Activated CD4-positive, alpha-beta memory T cell treated with anti-CD3 and anti-CD28 coated beads, Interleukin-2, amount 10 ng/mL, durations not matched to agents 7 days and 5 days (primary cell): ENCODE measurements around the gene EPOP. TPM values are rescaled to one million over a fixed set of nuclear protein-coding genes. Genes with fewer than 3 reads are reported as not detected.

Source experiments
- CTCF ChIA-PET: fragments of 350-600 bp; sonication (Branson Sonifier 250); formaldehyde crosslinking; loops from one replicate; lab custom pipeline; 2021; ENCODE audit warnings: antibody characterized with exemption, inconsistent platforms; lab: Charles Lee
- POLR2A ChIA-PET: fragments of 350-600 bp; sonication (Branson Sonifier 250); formaldehyde crosslinking; loops from one replicate; lab custom pipeline; 2021; ENCODE audit warnings: antibody characterized with exemption; lab: Charles Lee
- DNase-seq: peaks from one replicate; pipeline ENCODE4 v3.0.0-alpha.2; 2020
- H3K27ac Mint-ChIP-seq: one replicate; pipeline ENCODE4 v1.8.0; 2021; ENCODE audit warnings: mild to moderate bottlenecking, mixed read lengths
- H3K27me3 Mint-ChIP-seq: one replicate; pipeline ENCODE4 v1.8.0; 2021; ENCODE audit warnings: mixed read lengths
- H3K36me3 Mint-ChIP-seq: one replicate; pipeline ENCODE4 v1.8.0; 2021; ENCODE audit warnings: low read depth, mixed read lengths
- H3K4me1 Mint-ChIP-seq: one replicate; pipeline ENCODE4 v1.8.0; 2021; ENCODE audit warnings: mixed read lengths
- H3K4me3 Mint-ChIP-seq: one replicate; pipeline ENCODE4 v1.8.0; 2021; ENCODE audit warnings: mild to moderate bottlenecking, mixed read lengths
- H3K9me3 Mint-ChIP-seq: one replicate; pipeline ENCODE4 v1.8.0; 2021; ENCODE audit warnings: mixed read lengths
- total RNA-seq, 2 experiments: library from RNA; stranded (reverse); gene quantifications; one replicate each; pipeline ENCODE4 v1.2.3, GENCODE V29; 2021

EPOP gene
- total RNA-seq, 2 experiments from 2014 or later: 10.2 to 10.3 TPM

GRCh38 chr17:38669520-38669919, 5.2 kb downstream of the EPOP start:
- CTCF ChIA-PET: interaction anchor here (1.0 to 11.6 kb wide), 3 partner anchors 8 to 114 kb away, joined by 3 to 217 read pairs (median 4); no protein-coding TSS in a partner anchor
- H3K36me3 Mint-ChIP-seq: no peaks in the 10 kb centered on the region
- H3K9me3 Mint-ChIP-seq: no peaks in the 10 kb centered on the region
- POLR2A ChIA-PET: interaction anchor here (1.6 kb wide), 1 partner anchor 65 kb away, joined by 4 read pairs; no protein-coding TSS in a partner anchor
- no peak overlapping the region for H3K27ac Mint-ChIP-seq
- no peak overlapping the region for H3K4me3 Mint-ChIP-seq
- H3K4me1 Mint-ChIP-seq: peaks cover 18% of the 10 kb centered on the region
- peaks cover 60% of the 10 kb centered on the region for H3K27me3 Mint-ChIP-seq
- DNase-seq: no peak

- H3K27ac Mint-ChIP-seq: no peak overlapping the region
- no peak overlapping the region for H3K4me3 Mint-ChIP-seq
- no peaks in the 10 kb centered on the region for H3K36me3 Mint-ChIP-seq
- ChIA-PET POLR2A (interaction anchor here (0.9 to 1.3 kb wide), 5 partner anchors 14 to 158 kb away, joined by 3 to 5 read pairs (median 3); no protein-coding TSS in a partner anchor), CTCF (interaction anchor here (0.6 to 11.6 kb wide), 21 partner anchors 9 to 817 kb away, joined by 3 to 217 read pairs (median 5); partner anchors contain the start of gene SRCIN1)
- no peak for DNase-seq
- H3K4me1 Mint-ChIP-seq: peaks cover 14% of the 10 kb centered on the region
- H3K9me3 Mint-ChIP-seq: no peaks in the 10 kb centered on the region
- peaks cover 64% of the 10 kb centered on the region for H3K27me3 Mint-ChIP-seq
Observed at GRCh38 chr17:38667787-38668122, 7.0 kb downstream of the EPOP start.

- Mint-ChIP-seq H3K4me1 (peaks cover 10% of the 10 kb centered on the region), H3K36me3 (no peaks in the 10 kb centered on the region), H3K9me3 (no peaks in the 10 kb centered on the region), H3K4me3 (no peak overlapping the region), H3K27ac (no peak overlapping the region), H3K27me3 (peaks cover 64% of the 10 kb centered on the region)
- ChIA-PET CTCF (interaction anchor here (0.6 to 11.6 kb wide), 25 partner anchors 9 to 818 kb away, joined by 3 to 217 read pairs (median 5); partner anchors contain the start of gene SRCIN1), POLR2A (interaction anchor here (0.9 to 1.3 kb wide), 5 partner anchors 13 to 158 kb away, joined by 3 to 5 read pairs (median 3); no protein-coding TSS in a partner anchor)
- DNase-seq: peak; percentile 64
Observed at GRCh38 chr17:38667099-38667786, 7.5 kb downstream of the EPOP start.

GRCh38 chr17:38663964-38664644, 10.7 kb downstream of the EPOP start:
- Mint-ChIP-seq H3K4me1 (no peaks in the 10 kb centered on the region), H3K36me3 (no peaks in the 10 kb centered on the region)

GRCh38 chr17:38663125-38663751, 11.5 kb downstream of the EPOP start:
- H3K4me1 Mint-ChIP-seq: no peaks in the 10 kb centered on the region
- H3K27ac Mint-ChIP-seq: no peak overlapping the region
- H3K4me3 Mint-ChIP-seq: no peak overlapping the region
- POLR2A ChIA-PET: interaction anchor here (0.6 to 0.8 kb wide), 2 partner anchors 105 to 209 kb away, joined by 3 read pairs; no protein-coding TSS in a partner anchor
- DNase-seq: peak; percentile 53
- no peaks in the 10 kb centered on the region for H3K9me3 Mint-ChIP-seq
- H3K36me3 Mint-ChIP-seq: no peaks in the 10 kb centered on the region
- peaks cover 35% of the 10 kb centered on the region for H3K27me3 Mint-ChIP-seq
- CTCF ChIA-PET: interaction anchor here (0.7 to 11.6 kb wide), 14 partner anchors 12 to 873 kb away, joined by 3 to 217 read pairs (median 4); no protein-coding TSS in a partner anchor

More at GRCh38 chr17:38663964-38664644, 10.7 kb downstream of the EPOP start:
- H3K4me3 Mint-ChIP-seq: no peak overlapping the region
- no peaks in the 10 kb centered on the region for H3K9me3 Mint-ChIP-seq
- ChIA-PET CTCF (interaction anchor here (0.7 to 11.6 kb wide), 9 partner anchors 13 to 874 kb away, joined by 3 to 217 read pairs (median 4); no protein-coding TSS in a partner anchor), POLR2A (interaction anchor here (0.6 kb wide), 1 partner anchor 208 kb away, joined by 3 read pairs; no protein-coding TSS in a partner anchor)
- no peak for DNase-seq
- peaks cover 39% of the 10 kb centered on the region for H3K27me3 Mint-ChIP-seq
- H3K27ac Mint-ChIP-seq: no peak overlapping the region

GRCh38 chr17:38660097-38661025, 14.4 kb downstream of the EPOP start:
- no peak for DNase-seq
- H3K27me3 Mint-ChIP-seq: peaks cover 28% of the 10 kb centered on the region
- ChIA-PET CTCF (interaction anchor here (0.7 kb wide), 1 partner anchor 102 kb away, joined by 3 read pairs; no protein-coding TSS in a partner anchor), POLR2A (no interaction called here)
- H3K27ac Mint-ChIP-seq: no peak overlapping the region
- no peaks in the 10 kb centered on the region for H3K4me1 Mint-ChIP-seq
- no peaks in the 10 kb centered on the region for H3K36me3 Mint-ChIP-seq
- no peak overlapping the region for H3K4me3 Mint-ChIP-seq
- H3K9me3 Mint-ChIP-seq: no peaks in the 10 kb centered on the region

- peaks cover 4% of the 10 kb centered on the region for H3K4me1 Mint-ChIP-seq
Observed at GRCh38 chr17:38659415-38659814, 15.3 kb downstream of the EPOP start.

GRCh38 chr17:38658741-38659345, 15.9 kb downstream of the EPOP start:
- CTCF ChIA-PET: no interaction called here
- POLR2A ChIA-PET: no interaction called here
- H3K27ac Mint-ChIP-seq: no peak overlapping the region

More at GRCh38 chr17:38659415-38659814, 15.3 kb downstream of the EPOP start:
- ChIA-PET CTCF (no interaction called here), POLR2A (no interaction called here)
- DNase-seq: no peak
- Mint-ChIP-seq H3K9me3 (no peaks in the 10 kb centered on the region), H3K27me3 (peaks cover 29% of the 10 kb centered on the region), H3K4me3 (no peak overlapping the region), H3K27ac (no peak overlapping the region), H3K36me3 (no peaks in the 10 kb centered on the region)

GRCh38 chr17:38657824-38658740, 16.7 kb downstream of the EPOP start:
- CTCF ChIA-PET: no interaction called here
- H3K4me3 Mint-ChIP-seq: no peak overlapping the region
- H3K4me1 Mint-ChIP-seq: peaks cover 4% of the 10 kb centered on the region
- DNase-seq: no peak
- H3K27me3 Mint-ChIP-seq: peaks cover 34% of the 10 kb centered on the region
- H3K27ac Mint-ChIP-seq: no peak overlapping the region
- H3K9me3 Mint-ChIP-seq: no peaks in the 10 kb centered on the region
- H3K36me3 Mint-ChIP-seq: no peaks in the 10 kb centered on the region
- POLR2A ChIA-PET: no interaction called here

More at GRCh38 chr17:38658741-38659345, 15.9 kb downstream of the EPOP start:
- no peak overlapping the region for H3K4me3 Mint-ChIP-seq
- peaks cover 29% of the 10 kb centered on the region for H3K27me3 Mint-ChIP-seq
- peaks cover 4% of the 10 kb centered on the region for H3K4me1 Mint-ChIP-seq
- DNase-seq: no peak
- H3K36me3 Mint-ChIP-seq: no peaks in the 10 kb centered on the region
- H3K9me3 Mint-ChIP-seq: no peaks in the 10 kb centered on the region

GRCh38 chr17:38656959-38657823, 17.6 kb downstream of the EPOP start:
- DNase-seq: no peak
- CTCF ChIA-PET: interaction anchor here (0.6 to 1.3 kb wide), 4 partner anchors 98 to 1010 kb away, joined by 3 to 4 read pairs (median 3); no protein-coding TSS in a partner anchor
- peaks cover 4% of the 10 kb centered on the region for H3K4me1 Mint-ChIP-seq
- H3K4me3 Mint-ChIP-seq: no peak overlapping the region
- POLR2A ChIA-PET: no interaction called here
- no peak overlapping the region for H3K27ac Mint-ChIP-seq
- H3K36me3 Mint-ChIP-seq: no peaks in the 10 kb centered on the region
- peaks cover 33% of the 10 kb centered on the region for H3K27me3 Mint-ChIP-seq
- no peaks in the 10 kb centered on the region for H3K9me3 Mint-ChIP-seq
